ENCODE data around the gene RAB3IP. TPM values are rescaled to one million over a fixed set of nuclear protein-coding genes. Genes with fewer than 3 reads are reported as not detected.

RAB3IP gene
- polyA plus RNA-seq (2013, experiment 1 of 2), result 9.8 TPM
- 10.9 TPM for polyA plus RNA-seq (2013, experiment 2 of 2)

- Histone ChIP-seq H3K9me3 (ENCODE audit: control insufficient read depth, low read length) (no peaks in the 10 kb centered on the region), H3K27ac (ENCODE audit: low read depth, low read length, severe bottlenecking) (no peak within 1 kb of the TSS), H3K4me1 (ENCODE audit: control insufficient read depth, insufficient read depth, low read length, poor library complexity, severe bottlenecking) (no peaks in the 10 kb centered on the region), H3K36me3 (ENCODE audit: control insufficient read depth, insufficient read depth, low read length) (no peaks in the 10 kb centered on the region), H3K4me3 (ENCODE audit: extremely low read depth, insufficient read depth, low read length, poor library complexity, severe bottlenecking) (peak within 1 kb of the TSS; percentile 65)
- WGBS, 2 experiments (ENCODE audit: insufficient coverage in 2 of 2), result 0% methylated on average over 43 to 70 of the region's 110 CpGs
Observed at GRCh38 chr12:69738351-69739286, at the start of gene RAB3IP. TSS of gene RAB3IP (plus strand) at chr12:69738860. CDS start at chr12:69755409, 16,549 bp downstream.

- 64 to 80% methylated on average over 1 of the region's 2 CpGs for WGBS, 2 experiments (ENCODE audit: insufficient coverage in 2 of 2)
- H3K4me3 ChIP-seq (ENCODE audit: extremely low read depth, insufficient read depth, low read length, poor library complexity, severe bottlenecking), result no peak overlapping the region
- H3K27ac ChIP-seq (ENCODE audit: low read depth, low read length, severe bottlenecking), result peak overlapping the region; percentile 90
Observed at GRCh38 chr12:69689638-69690037, 49.0 kb upstream of the RAB3IP start.

GRCh38 chr12:69694123-69694522, 44.5 kb upstream of the RAB3IP start:
- Histone ChIP-seq H3K27ac (ENCODE audit: low read depth, low read length, severe bottlenecking) (no peak overlapping the region), H3K9me3 (ENCODE audit: control insufficient read depth, low read length) (no peaks in the 10 kb centered on the region), H3K4me3 (ENCODE audit: extremely low read depth, insufficient read depth, low read length, poor library complexity, severe bottlenecking) (no peak overlapping the region), H3K4me1 (ENCODE audit: control insufficient read depth, insufficient read depth, low read length, poor library complexity, severe bottlenecking) (peaks cover 21% of the 10 kb centered on the region), H3K36me3 (ENCODE audit: control insufficient read depth, insufficient read depth, low read length) (no peaks in the 10 kb centered on the region)
- 78 to 88% methylated on average over 5 to 6 of the region's 7 CpGs for WGBS, 2 experiments (ENCODE audit: insufficient coverage in 2 of 2)

More at GRCh38 chr12:69689638-69690037, 49.0 kb upstream of the RAB3IP start:
- Histone ChIP-seq H3K9me3 (ENCODE audit: control insufficient read depth, low read length) (no peaks in the 10 kb centered on the region), H3K36me3 (ENCODE audit: control insufficient read depth, insufficient read depth, low read length) (no peaks in the 10 kb centered on the region), H3K4me1 (ENCODE audit: control insufficient read depth, insufficient read depth, low read length, poor library complexity, severe bottlenecking) (peaks cover 55% of the 10 kb centered on the region)

GRCh38 chr12:69698054-69698453, 40.6 kb upstream of the RAB3IP start:
- H3K4me3 ChIP-seq (ENCODE audit: extremely low read depth, insufficient read depth, low read length, poor library complexity, severe bottlenecking), result no peak overlapping the region
- no peaks in the 10 kb centered on the region for H3K36me3 ChIP-seq (ENCODE audit: control insufficient read depth, insufficient read depth, low read length)
- 100% methylated on average over 2 of the region's 2 CpGs; no CpG with 5 or more reads in 1 of the 2 experiments for WGBS, 2 experiments (ENCODE audit: insufficient coverage in 2 of 2)
- H3K4me1 ChIP-seq (ENCODE audit: control insufficient read depth, insufficient read depth, low read length, poor library complexity, severe bottlenecking), result no peaks in the 10 kb centered on the region
- H3K9me3 ChIP-seq (ENCODE audit: control insufficient read depth, low read length), result no peaks in the 10 kb centered on the region
- no peak overlapping the region for H3K27ac ChIP-seq (ENCODE audit: low read depth, low read length, severe bottlenecking)

GRCh38 chr12:69698769-69699540, 39.7 kb upstream of the RAB3IP start, which contains the start of gene BEST3:
TSS of gene BEST3 (minus strand) at chr12:69699303. CDS start at chr12:69697798, 1,505 bp downstream.
- no peaks in the 10 kb centered on the region for H3K36me3 ChIP-seq (ENCODE audit: control insufficient read depth, insufficient read depth, low read length)
- no peak within 1 kb of the TSS for H3K27ac ChIP-seq (ENCODE audit: low read depth, low read length, severe bottlenecking)
- H3K4me1 ChIP-seq (ENCODE audit: control insufficient read depth, insufficient read depth, low read length, poor library complexity, severe bottlenecking), result no peaks in the 10 kb centered on the region
- no peaks in the 10 kb centered on the region for H3K9me3 ChIP-seq (ENCODE audit: control insufficient read depth, low read length)
- no peak within 1 kb of the TSS for H3K4me3 ChIP-seq (ENCODE audit: extremely low read depth, insufficient read depth, low read length, poor library complexity, severe bottlenecking)
- WGBS, 2 experiments (ENCODE audit: insufficient coverage in 2 of 2), result 86 to 89% methylated on average over 10 to 11 of the region's 12 CpGs

- Histone ChIP-seq H3K27ac (ENCODE audit: low read depth, low read length, severe bottlenecking) (no peak overlapping the region), H3K36me3 (ENCODE audit: control insufficient read depth, insufficient read depth, low read length) (no peaks in the 10 kb centered on the region), H3K4me3 (ENCODE audit: extremely low read depth, insufficient read depth, low read length, poor library complexity, severe bottlenecking) (no peak overlapping the region), H3K9me3 (ENCODE audit: control insufficient read depth, low read length) (no peaks in the 10 kb centered on the region), H3K4me1 (ENCODE audit: control insufficient read depth, insufficient read depth, low read length, poor library complexity, severe bottlenecking) (no peaks in the 10 kb centered on the region)
- WGBS, 2 experiments (ENCODE audit: insufficient coverage in 2 of 2), result 74% methylated on average over 2 of the region's 3 CpGs; no CpG with 5 or more reads in 1 of the 2 experiments
Observed at GRCh38 chr12:69701826-69702225, 36.8 kb upstream of the RAB3IP start.

GRCh38 chr12:69703146-69703642, 35.5 kb upstream of the RAB3IP start:
- Histone ChIP-seq H3K4me3 (ENCODE audit: extremely low read depth, insufficient read depth, low read length, poor library complexity, severe bottlenecking) (no peak overlapping the region), H3K9me3 (ENCODE audit: control insufficient read depth, low read length) (no peaks in the 10 kb centered on the region), H3K36me3 (ENCODE audit: control insufficient read depth, insufficient read depth, low read length) (no peaks in the 10 kb centered on the region), H3K4me1 (ENCODE audit: control insufficient read depth, insufficient read depth, low read length, poor library complexity, severe bottlenecking) (no peaks in the 10 kb centered on the region), H3K27ac (ENCODE audit: low read depth, low read length, severe bottlenecking) (no peak overlapping the region)
- WGBS, 2 experiments (ENCODE audit: insufficient coverage in 2 of 2), result 89 to 92% methylated on average over 1 of the region's 1 CpG

GRCh38 chr12:69704357-69704756, 34.3 kb upstream of the RAB3IP start:
- H3K36me3 ChIP-seq (ENCODE audit: control insufficient read depth, insufficient read depth, low read length), result no peaks in the 10 kb centered on the region
- H3K4me1 ChIP-seq (ENCODE audit: control insufficient read depth, insufficient read depth, low read length, poor library complexity, severe bottlenecking), result no peaks in the 10 kb centered on the region
- no CpG with 5 or more reads among the region's 1 CpG for WGBS, 2 experiments (ENCODE audit: insufficient coverage in 2 of 2)
- H3K4me3 ChIP-seq (ENCODE audit: extremely low read depth, insufficient read depth, low read length, poor library complexity, severe bottlenecking), result no peak overlapping the region
- H3K9me3 ChIP-seq (ENCODE audit: control insufficient read depth, low read length), result peaks cover 6% of the 10 kb centered on the region
- H3K27ac ChIP-seq (ENCODE audit: low read depth, low read length, severe bottlenecking), result no peak overlapping the region

- Histone ChIP-seq H3K9me3 (ENCODE audit: control insufficient read depth, low read length) (peaks cover 6% of the 10 kb centered on the region), H3K4me1 (ENCODE audit: control insufficient read depth, insufficient read depth, low read length, poor library complexity, severe bottlenecking) (no peaks in the 10 kb centered on the region), H3K27ac (ENCODE audit: low read depth, low read length, severe bottlenecking) (no peak overlapping the region), H3K4me3 (ENCODE audit: extremely low read depth, insufficient read depth, low read length, poor library complexity, severe bottlenecking) (no peak overlapping the region), H3K36me3 (ENCODE audit: control insufficient read depth, insufficient read depth, low read length) (no peaks in the 10 kb centered on the region)
- no CpG with 5 or more reads among the region's 3 CpGs for WGBS, 2 experiments (ENCODE audit: insufficient coverage in 2 of 2)
Observed at GRCh38 chr12:69708649-69709048, 30.0 kb upstream of the RAB3IP start.

GRCh38 chr12:69712826-69713225, 25.8 kb upstream of the RAB3IP start:
- Histone ChIP-seq H3K36me3 (ENCODE audit: control insufficient read depth, insufficient read depth, low read length) (no peaks in the 10 kb centered on the region), H3K9me3 (ENCODE audit: control insufficient read depth, low read length) (peaks cover 6% of the 10 kb centered on the region), H3K27ac (ENCODE audit: low read depth, low read length, severe bottlenecking) (no peak overlapping the region), H3K4me1 (ENCODE audit: control insufficient read depth, insufficient read depth, low read length, poor library complexity, severe bottlenecking) (no peaks in the 10 kb centered on the region), H3K4me3 (ENCODE audit: extremely low read depth, insufficient read depth, low read length, poor library complexity, severe bottlenecking) (no peak overlapping the region)
- WGBS, 2 experiments (ENCODE audit: insufficient coverage in 2 of 2), result 78% methylated on average over 2 of the region's 2 CpGs; no CpG with 5 or more reads in 1 of the 2 experiments

Data from mesodermal cell (in vitro differentiated cells).